Measurements from ENCODE around the gene PTPN14. TPM values are rescaled to one million over a fixed set of nuclear protein-coding genes. Genes with fewer than 3 reads are reported as not detected.

The PTPN14 gene
- total RNA-seq, 1 experiment from 2014 or later, result 209 TPM

DNA sequence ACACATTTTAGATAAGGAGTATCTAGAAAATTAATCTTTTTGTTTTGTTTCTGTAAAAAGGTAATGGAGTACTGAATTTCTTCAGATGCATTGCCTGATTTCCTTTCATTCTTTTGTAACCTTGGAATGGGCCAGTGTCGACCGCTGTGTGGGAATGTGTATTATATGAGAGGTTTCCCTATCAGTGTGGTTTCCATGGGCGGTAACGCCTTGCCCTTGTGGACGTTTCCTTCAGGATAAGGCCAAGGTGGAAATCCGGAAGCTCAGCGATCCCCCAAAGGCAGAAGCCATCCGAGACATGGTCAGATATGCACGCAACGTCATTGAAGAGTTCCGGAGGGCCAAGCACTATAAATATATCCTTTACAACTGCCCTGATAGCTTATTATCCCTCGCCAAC lies 220.7 kb downstream of the PTPN14 start:
- no peaks in the 10 kb centered on the region for H3K9me3 ChIP-seq (ENCODE audit: control insufficient read depth, insufficient read depth, low read depth, low read length)
- H3K27ac ChIP-seq (ENCODE audit: low read length), result no peak overlapping the region
- no peaks in the 10 kb centered on the region for H3K27me3 ChIP-seq (ENCODE audit: control insufficient read depth, insufficient read depth, low read length)
- ChIA-PET CTCF (interaction anchor here (0.5 to 5.3 kb wide), 5 partner anchors 19 to 255 kb away, joined by 3 to 71 read pairs (median 21); no protein-coding TSS in a partner anchor), POLR2A (no interaction called here)
- peaks cover 8% of the 10 kb centered on the region; the same call in 1 of the 2 replicates for H3K4me1 ChIP-seq (ENCODE audit: control insufficient read depth, insufficient read depth, low read length)
- H3K4me3 ChIP-seq (ENCODE audit: low read depth in 2 of 2, low read length in 2 of 2), result no peak overlapping the region
- H3K36me3 ChIP-seq (ENCODE audit: control insufficient read depth, insufficient read depth, low read length), result no peaks in the 10 kb centered on the region
- no peak for DNase-seq (ENCODE audit: low read depth, low spot score)
- no peak for ATAC-seq
- in situ Hi-C loops (cut with HindIII; ENCODE audit: low pct_unique_long_range_greater_than_20kb, low sequenced_read_pairs), result no loop called here
- intact Hi-C loops (cut with micrococcal nuclease; ENCODE audit: unreplicated experiment), result no loop called here
- no TSS peak for BruUV-seq (replicated peaks)
- TF ChIP-seq POLR2AphosphoS5 (IDR thresholded peaks at IDR 0.05; ENCODE audit: low read depth, low read length) (no peak), TCF7L2 (IDR thresholded peaks at IDR 0.05; ENCODE audit: low read depth, low read length) (no peak), SIN3A (IDR thresholded peaks at IDR 0.05; ENCODE audit: borderline replicate concordance, insufficient read depth, low read depth, low read length) (no peak), CTCF (IDR thresholded peaks at IDR 0.05) (no peak)
- TF ChIP-seq, protein P1, sequence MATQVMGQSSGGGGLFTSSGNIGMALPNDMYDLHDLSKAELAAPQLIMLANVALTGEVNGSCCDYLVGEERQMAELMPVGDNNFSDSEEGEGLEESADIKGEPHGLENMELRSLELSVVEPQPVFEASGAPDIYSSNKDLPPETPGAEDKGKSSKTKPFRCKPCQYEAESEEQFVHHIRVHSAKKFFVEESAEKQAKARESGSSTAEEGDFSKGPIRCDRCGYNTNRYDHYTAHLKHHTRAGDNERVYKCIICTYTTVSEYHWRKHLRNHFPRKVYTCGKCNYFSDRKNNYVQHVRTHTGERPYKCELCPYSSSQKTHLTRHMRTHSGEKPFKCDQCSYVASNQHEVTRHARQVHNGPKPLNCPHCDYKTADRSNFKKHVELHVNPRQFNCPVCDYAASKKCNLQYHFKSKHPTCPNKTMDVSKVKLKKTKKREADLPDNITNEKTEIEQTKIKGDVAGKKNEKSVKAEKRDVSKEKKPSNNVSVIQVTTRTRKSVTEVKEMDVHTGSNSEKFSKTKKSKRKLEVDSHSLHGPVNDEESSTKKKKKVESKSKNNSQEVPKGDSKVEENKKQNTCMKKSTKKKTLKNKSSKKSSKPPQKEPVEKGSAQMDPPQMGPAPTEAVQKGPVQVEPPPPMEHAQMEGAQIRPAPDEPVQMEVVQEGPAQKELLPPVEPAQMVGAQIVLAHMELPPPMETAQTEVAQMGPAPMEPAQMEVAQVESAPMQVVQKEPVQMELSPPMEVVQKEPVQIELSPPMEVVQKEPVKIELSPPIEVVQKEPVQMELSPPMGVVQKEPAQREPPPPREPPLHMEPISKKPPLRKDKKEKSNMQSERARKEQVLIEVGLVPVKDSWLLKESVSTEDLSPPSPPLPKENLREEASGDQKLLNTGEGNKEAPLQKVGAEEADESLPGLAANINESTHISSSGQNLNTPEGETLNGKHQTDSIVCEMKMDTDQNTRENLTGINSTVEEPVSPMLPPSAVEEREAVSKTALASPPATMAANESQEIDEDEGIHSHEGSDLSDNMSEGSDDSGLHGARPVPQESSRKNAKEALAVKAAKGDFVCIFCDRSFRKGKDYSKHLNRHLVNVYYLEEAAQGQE (IDR thresholded peaks at IDR 0.05; ENCODE audit: insufficient read depth in 1 of 2, low read depth in 2 of 2, low read length in 1 of 2), result no peak

- TF ChIP-seq, protein P1 (IDR thresholded peaks at IDR 0.05; ENCODE audit: insufficient read depth in 1 of 2, low read depth in 2 of 2, low read length in 1 of 2), result no peak
- TF ChIP-seq SIN3A (IDR thresholded peaks at IDR 0.05; ENCODE audit: borderline replicate concordance, insufficient read depth, low read depth, low read length), result no peak
- no peak for TF ChIP-seq POLR2AphosphoS5 (IDR thresholded peaks at IDR 0.05; ENCODE audit: low read depth, low read length)
- TF ChIP-seq TCF7L2 (IDR thresholded peaks at IDR 0.05; ENCODE audit: low read depth, low read length), result no peak
- TF ChIP-seq CTCF (IDR thresholded peaks at IDR 0.05), result no peak
- in situ Hi-C loops (cut with HindIII; ENCODE audit: low pct_unique_long_range_greater_than_20kb, low sequenced_read_pairs) (no loop called here), intact Hi-C loops (cut with micrococcal nuclease; ENCODE audit: unreplicated experiment) (no loop called here)
- H3K27me3 ChIP-seq (ENCODE audit: control insufficient read depth, insufficient read depth, low read length), result no peaks in the 10 kb centered on the region
- ATAC-seq (no peak), DNase-seq (ENCODE audit: low read depth, low spot score) (no peak)
- H3K4me1 ChIP-seq (ENCODE audit: control insufficient read depth, insufficient read depth, low read length), result peaks cover 7% of the 10 kb centered on the region; the same call in 1 of the 2 replicates
- no peaks in the 10 kb centered on the region for H3K36me3 ChIP-seq (ENCODE audit: control insufficient read depth, insufficient read depth, low read length)
- no peaks in the 10 kb centered on the region for H3K9me3 ChIP-seq (ENCODE audit: control insufficient read depth, insufficient read depth, low read depth, low read length)
- BruUV-seq (replicated peaks), result no TSS peak
- POLR2A ChIA-PET, result no interaction called here
- H3K4me3 ChIP-seq (ENCODE audit: low read depth in 2 of 2, low read length in 2 of 2), result no peak overlapping the region
- CTCF ChIA-PET, result interaction anchor here (0.5 to 5.3 kb wide), 4 partner anchors 19 to 116 kb away, joined by 3 to 71 read pairs (median 14); no protein-coding TSS in a partner anchor
- H3K27ac ChIP-seq (ENCODE audit: low read length), result no peak overlapping the region
Observed at GRCh38 chr1:214330222-214330621, 221.2 kb downstream of the PTPN14 start.

Data from Panc1 (cell line).